UCSD-AML1 (cell line): ENCODE data around the gene TNFRSF1A.
"Not testable (repeated sequence)": the region's sequence is repeated elsewhere in the genome, so short reads cannot be mapped to it uniquely, and the experiment has no call there.

Experiments used
- DNase-seq: peaks from one replicate; lab custom pipeline; 2025; ENCODE audit not compliant: unreplicated experiment; lab: John Stamatoyannopoulos, UW

TNFRSF1A gene

DNA sequence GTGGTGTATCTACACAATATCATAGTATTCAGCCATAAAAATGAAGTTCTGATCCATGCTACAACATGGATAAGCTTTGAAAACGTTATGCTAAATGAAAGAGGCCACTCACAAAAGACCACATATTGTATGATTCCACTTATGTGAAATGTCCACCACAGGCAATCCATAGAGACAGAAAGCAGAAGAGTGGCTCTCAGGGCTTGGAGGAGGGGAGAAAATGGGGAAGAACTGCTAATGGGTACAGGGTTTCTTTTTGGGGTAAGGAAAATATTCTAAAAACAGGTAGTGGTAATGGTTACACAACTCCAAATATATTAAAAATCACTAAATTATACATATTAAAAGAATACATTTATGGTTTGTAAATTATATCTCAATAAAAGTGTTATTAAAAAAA lies 17.0 kb upstream of the TNFRSF1A start:
- DNase-seq = no peak

GRCh38 chr12:6356374-6356820 lies 14.5 kb upstream of the TNFRSF1A start:
- no peak for DNase-seq

GRCh38 chr12:6355491-6356373 lies 13.9 kb upstream of the TNFRSF1A start:
- DNase-seq = no peak

DNA sequence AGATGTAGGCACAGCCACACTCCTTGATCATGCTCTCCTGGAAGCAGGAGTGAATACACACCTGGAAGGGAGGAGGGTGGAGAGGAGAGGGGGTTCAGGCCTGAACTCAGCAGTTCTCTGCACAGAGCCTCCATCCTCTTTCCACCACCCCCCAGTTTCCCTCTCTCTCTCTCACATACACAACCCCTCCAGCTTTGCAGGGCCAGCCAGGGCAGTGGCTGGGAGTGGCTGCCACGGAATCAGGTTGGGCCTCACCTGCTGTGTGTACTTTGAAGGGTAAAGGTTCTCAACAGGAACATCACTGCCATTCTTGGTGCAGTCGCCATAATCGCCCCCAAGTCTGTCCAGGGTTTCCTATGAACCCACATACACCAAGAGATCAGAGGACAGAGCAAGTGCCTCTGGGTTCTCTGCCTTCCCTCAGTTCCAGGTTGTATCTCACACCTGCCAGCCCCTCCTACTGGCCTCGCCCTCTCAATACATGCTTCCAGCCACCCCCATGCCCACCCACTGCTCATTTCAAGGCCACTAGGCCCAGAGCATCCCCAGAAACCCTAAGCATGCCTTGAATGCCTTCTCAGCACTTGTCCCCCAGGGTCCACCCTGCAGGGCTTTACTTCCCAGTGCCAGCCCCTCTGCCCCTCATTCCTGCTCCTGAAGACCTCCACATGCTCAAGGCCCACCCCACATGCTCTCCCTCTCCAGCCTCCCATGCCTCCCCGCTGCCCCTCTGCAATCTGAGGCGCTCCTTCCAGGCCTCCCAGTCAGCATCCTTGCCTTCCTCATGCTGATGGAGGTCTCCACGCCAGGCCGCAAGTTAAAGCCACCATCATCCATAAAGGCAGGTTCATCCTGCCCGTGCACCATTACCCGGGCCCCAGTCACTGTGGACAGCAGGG lies 12.9 kb upstream of the TNFRSF1A start:
- no peak for DNase-seq

- DNase-seq = no peak
These were observed 10.6 kb upstream of the TNFRSF1A start for GRCh38 chr12:6352193-6353173.

DNA sequence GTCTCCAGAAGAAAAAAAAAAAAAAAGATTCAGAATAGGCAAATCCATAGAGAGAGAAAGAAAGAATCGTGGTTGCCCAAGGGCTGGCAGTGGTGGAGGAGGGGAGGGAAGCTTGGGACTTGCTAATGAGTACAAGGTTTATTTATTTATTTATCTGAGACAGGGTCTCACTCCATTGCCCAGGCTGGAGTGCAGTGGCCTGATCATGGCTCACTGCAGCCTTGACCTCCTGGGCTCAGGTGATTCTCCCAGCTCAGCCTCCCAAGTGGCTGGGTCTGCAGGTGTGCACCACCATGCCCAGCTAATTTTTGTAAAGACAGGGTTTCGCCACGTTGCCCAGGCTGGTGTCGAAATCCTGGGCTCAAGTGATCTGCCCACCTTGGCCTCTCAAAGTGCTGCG lies 9.7 kb upstream of the TNFRSF1A start:
- DNase-seq = no peak

DNA sequence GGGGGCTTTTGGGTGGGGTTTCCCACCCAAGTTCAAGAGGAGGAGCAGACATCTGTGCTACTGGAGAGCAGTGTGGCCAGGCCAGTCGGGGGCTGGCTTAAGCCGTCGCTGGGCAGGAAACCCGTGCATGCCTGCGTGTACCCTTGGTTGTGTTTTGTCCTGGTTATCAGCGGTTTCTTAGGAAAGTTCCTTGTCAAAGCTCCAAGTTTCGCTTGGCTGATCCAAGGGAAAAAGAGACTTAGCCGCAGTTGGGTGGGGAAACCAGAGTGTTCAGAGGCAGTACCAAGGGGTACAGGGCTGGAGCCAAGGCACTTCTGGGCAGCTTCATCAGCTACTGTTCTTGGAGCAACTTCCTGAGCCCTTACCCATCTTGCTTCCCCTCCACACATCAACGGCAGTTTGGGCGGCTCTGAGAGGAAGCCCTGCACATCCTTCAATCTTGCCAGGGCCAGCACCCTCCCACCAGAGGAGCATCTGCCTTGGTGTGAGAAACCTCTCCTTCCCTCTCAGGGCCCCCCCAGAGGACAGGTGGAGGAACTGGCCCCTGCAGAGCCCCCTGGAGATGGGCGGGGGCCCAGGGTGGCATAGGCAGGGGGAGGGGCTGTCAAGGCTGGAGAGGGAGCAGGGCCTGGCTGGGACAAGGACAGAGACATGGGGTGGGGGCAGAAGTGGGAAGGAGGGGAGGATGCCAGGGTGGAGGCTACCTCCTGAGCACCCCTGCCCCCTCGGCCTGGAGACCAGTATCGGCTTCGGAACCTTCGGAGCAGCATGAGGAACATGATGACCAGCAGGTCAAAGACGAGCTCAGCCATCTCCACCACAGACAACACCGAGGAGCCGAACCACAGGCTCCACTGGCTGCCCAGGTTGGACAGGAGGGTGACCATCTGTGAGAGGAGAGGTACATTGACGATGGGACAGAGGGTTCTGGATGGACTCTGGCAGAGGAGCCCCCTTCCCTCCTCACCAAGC lies 5.8 kb upstream of the TNFRSF1A start:
- DNase-seq = peak; percentile 54

GRCh38 chr12:6346942-6347341 lies 5.1 kb upstream of the TNFRSF1A start:
- DNase-seq = no peak

DNA sequence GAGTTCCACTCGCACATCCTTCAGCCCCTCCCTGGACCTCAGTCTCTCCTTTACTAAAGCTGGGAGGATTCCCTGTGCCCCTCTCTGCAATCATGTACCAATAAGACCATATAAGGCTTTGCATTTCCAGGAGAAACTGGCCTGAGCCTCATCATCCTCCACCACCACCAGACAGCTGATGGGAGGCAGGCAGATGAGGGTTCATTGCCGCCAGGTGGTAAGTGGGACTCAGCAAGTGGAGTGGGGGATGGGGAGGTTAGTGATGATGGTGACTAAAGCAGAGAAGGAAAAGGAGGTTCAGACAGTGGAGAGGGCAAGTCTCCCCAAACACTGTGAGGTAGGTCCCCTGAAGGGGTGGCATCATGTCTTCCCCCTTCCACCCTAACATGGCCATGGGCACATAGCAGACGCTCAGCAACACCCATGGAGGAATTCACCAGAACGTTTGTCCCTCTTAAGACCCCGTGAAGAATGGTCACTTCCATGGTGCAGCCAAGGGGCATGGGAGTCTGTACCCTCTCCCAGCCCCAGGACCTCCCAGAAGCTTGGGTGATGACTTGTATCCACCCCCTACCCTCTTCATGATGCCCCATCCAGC lies 4.5 kb upstream of the TNFRSF1A start:
- DNase-seq = no peak

DNA sequence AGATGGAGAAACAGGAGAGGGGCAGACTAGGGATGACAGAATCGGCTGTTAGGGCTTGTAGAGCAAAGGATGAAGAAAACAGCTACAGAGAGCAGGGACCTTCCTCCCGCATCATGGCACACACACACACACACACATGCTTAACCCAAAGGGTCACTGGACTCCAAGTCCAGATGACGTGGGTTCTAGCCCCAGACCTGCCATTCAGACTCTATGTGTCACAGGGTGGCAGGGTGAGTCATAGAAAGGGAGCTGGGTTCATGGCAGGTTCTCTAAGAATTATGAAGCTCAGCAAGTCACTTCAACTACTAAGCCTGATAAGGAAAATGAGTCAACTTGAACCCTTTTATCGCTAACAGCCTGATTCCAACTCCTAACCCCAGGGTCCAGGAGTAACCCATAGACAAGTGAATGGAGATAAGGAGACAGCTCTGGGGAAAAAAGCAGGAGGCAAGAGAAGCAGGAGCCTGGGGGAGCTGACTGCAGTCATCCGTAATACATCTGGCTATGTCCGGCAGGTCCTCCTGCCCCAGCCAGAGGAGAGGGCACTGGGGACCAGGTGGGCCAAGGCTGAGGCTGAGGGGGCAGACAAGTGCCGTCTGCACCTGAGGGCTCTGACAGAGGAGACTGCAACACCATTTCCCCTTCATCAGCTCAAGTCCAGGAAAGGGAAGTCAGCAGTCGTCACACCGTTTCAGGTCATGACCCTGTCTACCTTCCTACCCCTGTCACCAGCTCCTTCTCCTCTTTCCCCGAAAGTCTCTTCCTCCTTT lies 3.6 kb upstream of the TNFRSF1A start:
- peak; percentile 39 for DNase-seq

DNA sequence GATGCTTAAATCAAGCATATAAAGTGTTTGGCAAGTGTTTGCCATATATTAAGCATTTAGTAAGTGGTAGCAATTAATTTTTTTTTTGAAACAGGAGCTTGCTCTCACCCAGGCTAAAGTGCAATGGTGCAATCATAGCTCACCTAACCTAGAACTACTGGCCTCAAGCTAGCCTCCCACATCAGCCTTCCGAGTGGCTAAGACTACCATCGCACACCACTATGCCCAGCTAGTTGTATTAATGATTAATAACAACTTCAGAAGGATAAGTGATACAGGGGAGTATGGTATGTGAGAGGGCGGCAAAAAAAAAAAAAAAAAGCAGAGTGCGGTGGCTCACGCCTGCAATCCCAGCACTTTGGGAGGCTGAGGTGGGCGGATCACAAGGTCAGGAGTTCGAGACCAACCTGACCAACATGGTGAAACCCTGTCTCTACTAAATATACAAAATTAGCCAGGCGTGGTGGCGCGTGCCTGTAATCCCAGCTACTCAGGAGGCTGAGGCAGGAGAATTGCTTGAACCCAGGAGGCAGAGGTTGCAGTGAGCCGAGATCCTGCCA lies 2.3 kb upstream of the TNFRSF1A start:
- DNase-seq = not testable (repeated sequence)

DNA sequence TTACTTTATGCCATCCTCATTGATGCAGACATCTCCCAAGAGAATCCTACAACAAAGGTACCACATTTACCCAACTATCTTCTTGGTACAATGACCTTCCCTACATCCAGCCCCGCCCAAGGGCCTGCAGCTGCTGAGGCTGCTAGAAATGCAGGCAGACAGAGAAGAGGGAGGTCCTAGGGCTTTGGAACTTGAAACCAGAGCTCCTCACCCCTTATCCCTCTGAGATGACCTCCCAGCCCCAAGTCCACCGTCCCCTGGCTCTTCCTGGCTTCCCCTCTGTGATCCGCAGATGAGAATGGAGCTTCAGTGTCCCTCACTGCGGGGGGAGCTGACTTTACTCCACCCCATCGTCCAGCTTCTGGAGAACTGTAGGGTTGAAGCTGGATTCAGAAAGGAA lies 1.6 kb upstream of the TNFRSF1A start:
- DNase-seq = no peak

DNA sequence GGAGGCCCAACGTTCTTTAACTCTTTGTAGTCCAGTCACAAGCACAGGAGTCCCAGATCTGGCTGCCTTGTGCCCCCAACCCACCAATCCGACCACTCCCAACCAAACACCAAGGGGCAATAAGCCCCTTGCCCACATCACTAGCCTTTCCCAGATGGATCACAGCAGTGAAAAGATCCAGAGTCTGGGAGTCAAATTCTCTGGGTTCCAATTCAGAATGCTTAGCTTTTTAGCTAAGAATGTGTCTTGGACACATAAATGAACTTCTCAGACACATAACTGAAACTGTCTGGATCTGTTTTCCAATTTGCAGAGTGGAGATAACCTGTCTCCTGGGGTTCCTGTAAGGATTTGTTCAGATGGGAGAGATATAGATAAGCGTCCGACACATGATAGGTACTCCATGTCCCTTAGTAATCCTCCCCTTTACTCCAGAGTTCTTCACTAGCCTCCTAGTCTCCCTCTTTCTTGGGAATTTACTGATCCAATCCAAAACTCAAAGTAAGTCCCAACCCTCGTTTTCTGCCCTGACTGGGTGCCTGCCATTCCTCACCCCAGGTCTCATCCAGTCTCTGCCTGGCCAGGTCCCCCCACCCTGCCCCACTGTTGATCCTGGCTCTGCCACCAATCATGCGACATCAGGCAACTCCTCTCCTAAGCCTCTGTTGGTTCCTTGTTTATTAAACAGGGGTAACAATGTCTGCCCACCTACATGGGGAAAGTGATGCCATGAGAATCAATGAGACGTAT lies 439 bp upstream of the TNFRSF1A start:
- no peak for DNase-seq

GRCh38 chr12:6340745-6341416 lies 995 bp downstream of the TNFRSF1A start:
- no peak for DNase-seq

- no peak for DNase-seq
These were observed 1.7 kb downstream of the TNFRSF1A start for GRCh38 chr12:6340032-6340638.

DNA sequence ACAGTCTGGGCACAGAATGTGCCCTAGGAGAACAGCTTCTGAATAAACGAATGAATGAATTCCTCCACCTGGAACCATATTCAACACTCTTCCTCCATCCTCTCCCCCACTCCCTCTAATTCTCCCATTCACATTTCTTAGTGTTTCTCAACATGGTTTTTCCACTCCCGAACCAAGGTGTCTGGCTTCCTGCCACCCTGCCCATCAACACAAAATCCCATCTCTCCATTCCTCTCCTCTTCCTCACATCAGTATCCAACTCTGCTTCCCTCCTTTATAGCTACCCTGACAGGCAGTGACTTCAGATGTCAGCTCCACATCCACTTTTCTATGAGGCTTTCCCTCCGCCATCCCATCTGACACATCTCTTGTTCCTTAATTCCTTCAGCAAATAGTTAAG lies 2.9 kb downstream of the TNFRSF1A start:
- no peak for DNase-seq
